ENCODE data around the gene VWA2. TPM values are rescaled to one million over a fixed set of nuclear protein-coding genes. Genes with fewer than 3 reads are reported as not detected.

Gene VWA2
- total and polyA plus RNA-seq, 12 donors, result 0.01 to 0.09 TPM; not detected in 10

DNA sequence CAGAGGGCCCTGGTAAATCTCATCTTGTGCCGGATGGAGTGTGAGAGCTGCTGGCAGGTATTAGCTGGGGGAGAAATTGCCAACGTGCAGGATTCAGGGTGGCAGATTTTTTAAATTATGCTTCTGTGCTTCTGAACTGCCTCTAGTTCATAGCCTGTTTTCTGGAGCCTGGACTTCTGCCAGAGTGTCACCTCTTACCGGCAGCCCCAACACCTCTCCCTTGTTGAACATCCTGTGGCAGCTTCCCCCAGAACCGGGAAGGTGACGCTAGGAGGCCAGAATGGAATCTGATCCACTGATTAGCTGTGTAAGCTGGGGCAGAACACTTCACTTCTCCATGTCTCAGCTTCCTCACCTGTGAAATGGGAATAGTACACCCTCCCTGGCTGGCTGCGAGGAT, 5.1 kb downstream of the VWA2 start:
- Histone ChIP-seq H3K9me3 (no peaks in the 10 kb centered on the region), H3K27ac (no peak overlapping the region), H3K27me3 (peaks cover 6 to 57% (median 36%) of the 10 kb centered on the region in 7 donors), H3K4me1 (peaks cover 0 to 8% (median 6%) of the 10 kb centered on the region in 9 donors), H3K4me3 (no peak overlapping the region), H3K36me3 (no peaks in the 10 kb centered on the region)
- TF ChIP-seq, protein P1, sequence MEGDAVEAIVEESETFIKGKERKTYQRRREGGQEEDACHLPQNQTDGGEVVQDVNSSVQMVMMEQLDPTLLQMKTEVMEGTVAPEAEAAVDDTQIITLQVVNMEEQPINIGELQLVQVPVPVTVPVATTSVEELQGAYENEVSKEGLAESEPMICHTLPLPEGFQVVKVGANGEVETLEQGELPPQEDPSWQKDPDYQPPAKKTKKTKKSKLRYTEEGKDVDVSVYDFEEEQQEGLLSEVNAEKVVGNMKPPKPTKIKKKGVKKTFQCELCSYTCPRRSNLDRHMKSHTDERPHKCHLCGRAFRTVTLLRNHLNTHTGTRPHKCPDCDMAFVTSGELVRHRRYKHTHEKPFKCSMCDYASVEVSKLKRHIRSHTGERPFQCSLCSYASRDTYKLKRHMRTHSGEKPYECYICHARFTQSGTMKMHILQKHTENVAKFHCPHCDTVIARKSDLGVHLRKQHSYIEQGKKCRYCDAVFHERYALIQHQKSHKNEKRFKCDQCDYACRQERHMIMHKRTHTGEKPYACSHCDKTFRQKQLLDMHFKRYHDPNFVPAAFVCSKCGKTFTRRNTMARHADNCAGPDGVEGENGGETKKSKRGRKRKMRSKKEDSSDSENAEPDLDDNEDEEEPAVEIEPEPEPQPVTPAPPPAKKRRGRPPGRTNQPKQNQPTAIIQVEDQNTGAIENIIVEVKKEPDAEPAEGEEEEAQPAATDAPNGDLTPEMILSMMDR (IDR thresholded peaks at IDR 0.05), result no peak
- 41 to 44% methylated on average over 6 of the region's 6 CpGs for WGBS, 2 donors
- DNase-seq, result no peak
- ATAC-seq, result no peak
- intact Hi-C loops (cut with DNase I), result no loop called here

DNA sequence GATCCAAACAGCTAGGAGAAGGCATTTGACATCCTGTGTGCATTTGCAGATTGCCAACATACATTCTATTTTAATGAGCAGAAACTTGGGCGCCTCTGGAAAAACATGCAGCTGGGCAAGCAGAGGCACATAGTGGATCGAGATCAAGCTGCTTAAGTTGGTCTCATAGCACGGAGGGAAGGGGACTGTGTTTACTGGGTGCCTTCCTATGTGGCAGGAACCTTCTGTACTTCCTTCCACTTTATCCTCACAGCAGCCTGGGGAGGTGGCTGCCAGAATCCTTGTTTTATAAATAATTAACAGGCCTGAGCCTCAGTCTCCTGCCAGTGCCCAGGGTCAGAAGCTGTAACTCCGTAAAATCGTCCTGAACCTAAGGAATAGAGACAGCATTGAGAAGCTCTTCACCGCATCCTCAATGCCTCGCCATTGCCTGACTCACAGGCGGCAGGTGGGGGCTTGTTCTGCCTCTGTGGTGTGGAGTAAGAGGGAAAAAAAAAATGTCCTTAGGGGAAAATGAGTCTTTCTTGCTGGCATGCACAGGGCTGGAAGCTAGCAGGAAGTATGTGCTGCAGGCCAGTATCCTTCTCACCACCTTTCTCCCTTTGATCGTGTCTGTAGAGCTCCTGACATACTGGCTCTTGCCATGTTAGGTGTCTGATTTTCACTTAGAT, 6.2 kb downstream of the VWA2 start:
- no peaks in the 10 kb centered on the region for H3K36me3 ChIP-seq
- H3K27ac ChIP-seq, result no peak overlapping the region
- ATAC-seq (no peak), DNase-seq (no peak)
- TF ChIP-seq, protein P1 (IDR thresholded peaks at IDR 0.05), result no peak
- H3K9me3 ChIP-seq, result no peaks in the 10 kb centered on the region
- intact Hi-C loops (cut with DNase I), result no loop called here
- H3K4me1 ChIP-seq, result no peaks in the 10 kb centered on the region
- WGBS, 2 donors, result 76 to 77% methylated on average over 9 of the region's 9 CpGs
- H3K27me3 ChIP-seq, result peaks cover 0 to 46% (median 25%) of the 10 kb centered on the region in 7 donors
- H3K4me3 ChIP-seq, result no peak overlapping the region

DNA sequence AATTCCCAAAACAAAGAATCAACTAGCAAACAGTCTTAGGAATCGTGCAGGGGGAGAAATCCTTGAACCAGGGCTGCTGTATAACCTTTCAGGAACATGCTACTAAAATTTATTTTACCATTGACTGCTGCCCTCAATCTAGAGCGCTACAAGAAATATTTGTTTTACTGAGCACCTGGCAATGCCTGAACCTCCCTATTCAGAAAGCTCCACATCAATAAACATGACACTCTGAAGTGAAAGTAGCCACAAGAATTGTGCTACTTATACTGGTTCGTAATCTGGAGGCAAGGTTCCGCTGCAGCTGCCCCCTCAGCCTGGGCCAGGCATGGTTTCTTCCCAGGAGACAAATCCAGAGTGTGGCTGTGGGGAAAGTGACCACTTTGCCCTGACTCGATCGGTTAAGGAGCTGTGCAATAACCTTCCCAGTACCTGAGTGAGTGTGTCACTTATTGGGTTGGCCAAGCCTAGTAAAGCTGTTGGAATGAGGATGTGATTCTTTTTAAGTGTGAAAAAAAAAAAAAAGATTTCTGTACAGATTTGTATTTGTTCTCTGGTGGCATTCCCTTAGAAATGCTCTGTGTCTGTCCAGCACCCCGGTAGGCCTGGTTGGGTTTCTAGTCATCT, 7.7 kb downstream of the VWA2 start:
- WGBS, 2 donors, result 78 to 80% methylated on average over 7 of the region's 7 CpGs
- Histone ChIP-seq H3K9me3 (no peaks in the 10 kb centered on the region), H3K27me3 (peaks cover 0 to 31% (median 13%) of the 10 kb centered on the region in 7 donors), H3K36me3 (no peaks in the 10 kb centered on the region), H3K27ac (no peak overlapping the region), H3K4me3 (no peak overlapping the region), H3K4me1 (no peaks in the 10 kb centered on the region)
- ATAC-seq (no peak), DNase-seq (no peak)
- TF ChIP-seq, protein P1 (IDR thresholded peaks at IDR 0.05), result no peak
- intact Hi-C loops (cut with DNase I), result no loop called here

DNA sequence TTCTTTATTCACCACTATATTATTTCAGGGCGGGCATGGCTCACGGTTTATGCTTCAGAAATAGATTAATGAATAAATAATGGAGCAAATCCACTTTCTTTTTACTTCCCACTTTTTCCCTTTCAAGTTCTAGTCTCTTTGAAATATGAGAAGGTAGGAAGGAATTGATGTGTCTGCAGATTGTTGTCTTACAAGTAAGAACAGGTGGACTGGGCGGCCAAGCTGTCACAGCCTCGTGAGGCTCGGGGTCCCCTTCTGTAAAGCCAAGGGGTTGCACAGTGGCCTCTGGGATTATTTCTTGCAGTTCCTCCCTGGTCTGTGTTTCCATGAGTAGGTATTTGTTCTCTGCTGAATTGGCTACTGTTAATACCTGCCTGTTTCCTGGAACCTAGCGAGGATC, 11.2 kb downstream of the VWA2 start:
- Histone ChIP-seq H3K9me3 (no peaks in the 10 kb centered on the region), H3K27ac (no peak overlapping the region), H3K4me3 (no peak overlapping the region), H3K27me3 (no peaks in the 10 kb centered on the region), H3K36me3 (no peaks in the 10 kb centered on the region), H3K4me1 (peaks cover 0 to 6% (median 0%) of the 10 kb centered on the region in 9 donors)
- DNase-seq (no peak), ATAC-seq (no peak)
- intact Hi-C loops (cut with DNase I), result no loop called here
- TF ChIP-seq, protein P1 (IDR thresholded peaks at IDR 0.05), result no peak
- WGBS, 2 donors, result 87% methylated on average over 6 of the region's 6 CpGs
